HEK293 (cell line): ENCODE data around the gene SKAP1.
A peak's percentile ranks its signal among the peaks of the same experiment; 100 is the strongest.

Experiments
- CTCF ChIA-PET: fragments of 350-600 bp; formaldehyde crosslinking; extraction: SDS; loops from one replicate; lab custom pipeline; 2021; ENCODE audit warnings: antibody characterized with exemption; lab: Yijun Ruan, JAX
- POLR2A ChIA-PET: fragments of 300-600 bp; formaldehyde crosslinking; extraction: SDS; loops from one replicate; lab custom pipeline; 2020; ENCODE audit warnings: antibody characterized with exemption, inconsistent platforms; lab: Yijun Ruan, JAX
- H3K27ac ChIP-seq: fragments of 200-500 bp; sonication (Bioruptor generic); 2 replicates; pipeline ENCODE4 v1.5.1; 2014; ENCODE audit warnings: low read depth, low read length, control low read depth, inconsistent platforms; ENCODE audit errors: extremely low read depth
- H3K36me3 ChIP-seq, 2 experiments: fragments of 200-500 bp in 1 of 2; sonication (Bioruptor generic) in 1 of 2; 1 replicate in 1 of 2; 2 replicates in 1 of 2; pipeline ENCODE4 v1.5.1; 2014 to 2017; ENCODE audit warnings: inconsistent platforms in 2 of 2, low read length in 2 of 2; ENCODE audit not compliant: control insufficient read depth in 2 of 2, insufficient read depth in 1 of 2
- H3K4me1 ChIP-seq: fragments of 200-500 bp; sonication (Bioruptor generic); 2 replicates; pipeline ENCODE4 v1.5.1; 2014; ENCODE audit warnings: mild to moderate bottlenecking, low read length, inconsistent platforms; ENCODE audit not compliant: control insufficient read depth, insufficient read depth
- H3K4me3 ChIP-seq: 2 replicates; pipeline ENCODE4 v1.5.1; 2011; ENCODE audit warnings: low read depth, mild to moderate bottlenecking, control low read depth, low read length, moderate library complexity
- H3K9me3 ChIP-seq: fragments of 200-500 bp; sonication (Bioruptor generic); 2 replicates; pipeline ENCODE4 v1.5.1; 2014; ENCODE audit warnings: low read depth, low read length, inconsistent platforms; ENCODE audit not compliant: control insufficient read depth, insufficient read depth
- AEBP2 ChIP-seq: fragments of 450-650 bp; formaldehyde crosslinking; IDR thresholded peaks from 2 replicates; pipeline ENCODE4 v1.5.1; 2016; ENCODE audit warnings: missing biosample characterization, missing genetic modification characterization, borderline replicate concordance
- CTCF ChIP-seq: fragments of 450-650 bp; formaldehyde crosslinking; IDR thresholded peaks from 2 replicates; pipeline ENCODE4 v1.5.1; 2016; ENCODE audit warnings: missing biosample characterization, missing genetic modification characterization
- FEZF1 ChIP-seq: fragments of 450-650 bp; formaldehyde crosslinking; IDR thresholded peaks from 2 replicates; pipeline ENCODE4 v1.5.1; 2016; ENCODE audit warnings: missing biosample characterization, missing genetic modification characterization
- HOXA7 ChIP-seq: sonication (generic); formaldehyde crosslinking; IDR thresholded peaks from 2 replicates; pipeline ENCODE4 v1.8.1; 2022; ENCODE audit warnings: missing genetic modification reagents, borderline replicate concordance
- IKZF3 ChIP-seq: fragments of 450-650 bp; IDR thresholded peaks from 2 replicates; pipeline ENCODE4 v1.5.0; 2018; ENCODE audit warnings: missing biosample characterization, mild to moderate bottlenecking, missing genetic modification characterization, moderate library complexity
- MZF1 ChIP-seq: fragments of 450-650 bp; formaldehyde crosslinking; IDR thresholded peaks from 2 replicates; pipeline ENCODE4 v1.5.1; 2017; ENCODE audit warnings: missing biosample characterization, missing genetic modification characterization, borderline replicate concordance
- PRDM1 ChIP-seq: fragments of 450-650 bp; formaldehyde crosslinking; IDR thresholded peaks from 2 replicates; pipeline ENCODE4; 2016; ENCODE audit warnings: missing biosample characterization, missing genetic modification characterization
- PRDM10 ChIP-seq: fragments of 450-650 bp; formaldehyde crosslinking; IDR thresholded peaks from 2 replicates; pipeline ENCODE4 v1.5.1; 2016; ENCODE audit warnings: missing biosample characterization, missing genetic modification characterization
- SCRT1 ChIP-seq: fragments of 450-650 bp; formaldehyde crosslinking; IDR thresholded peaks from 2 replicates; pipeline ENCODE4 v1.5.1; 2016; ENCODE audit warnings: missing biosample characterization, missing genetic modification characterization, borderline replicate concordance
- SP7 ChIP-seq: fragments of 450-650 bp; formaldehyde crosslinking; IDR thresholded peaks from 2 replicates; pipeline ENCODE4 v1.5.1; 2016; ENCODE audit warnings: missing biosample characterization, missing genetic modification characterization
- TRIM28 ChIP-seq: IDR thresholded peaks from 2 replicates; pipeline ENCODE4 v1.6.1; 2011; ENCODE audit warnings: low read length, control low read depth, borderline replicate concordance
- WT1 ChIP-seq: fragments of 450-650 bp; formaldehyde crosslinking; IDR thresholded peaks from 2 replicates; pipeline ENCODE4 v1.5.1; 2016; ENCODE audit warnings: missing biosample characterization, missing genetic modification characterization
- ZBTB6 ChIP-seq: fragments of 450-650 bp; formaldehyde crosslinking; IDR thresholded peaks from 2 replicates; pipeline ENCODE4 v1.5.1; 2017; ENCODE audit warnings: missing biosample characterization, missing genetic modification characterization
- ZBTB8A ChIP-seq: fragments of 450-650 bp; formaldehyde crosslinking; IDR thresholded peaks from 2 replicates; pipeline ENCODE4 v1.5.1; 2016; ENCODE audit warnings: missing biosample characterization, missing genetic modification characterization
- ZFHX2 ChIP-seq: fragments of 450-650 bp; formaldehyde crosslinking; conservative IDR thresholded peaks from 2 replicates; pipeline ENCODE4 v1.5.1; 2016; ENCODE audit warnings: missing biosample characterization, missing genetic modification characterization
- ZFP3 ChIP-seq: fragments of 450-650 bp; formaldehyde crosslinking; IDR thresholded peaks from 2 replicates; pipeline ENCODE4 v1.5.1; 2016; ENCODE audit warnings: low read depth, missing biosample characterization, missing genetic modification characterization
- ZNF214 ChIP-seq: fragments of 450-650 bp; formaldehyde crosslinking; IDR thresholded peaks from 2 replicates; pipeline ENCODE4 v1.5.1; 2017; ENCODE audit warnings: missing biosample characterization, mild to moderate bottlenecking, missing genetic modification characterization, borderline replicate concordance
- ZNF23 ChIP-seq: fragments of 450-650 bp; formaldehyde crosslinking; IDR thresholded peaks from 2 replicates; pipeline ENCODE4 v1.5.1; 2016; ENCODE audit warnings: missing biosample characterization, missing genetic modification characterization, borderline replicate concordance
- ZNF366 ChIP-seq: fragments of 450-650 bp; formaldehyde crosslinking; conservative IDR thresholded peaks from 2 replicates; pipeline ENCODE4 v1.5.1; 2016; ENCODE audit warnings: missing biosample characterization, missing genetic modification characterization
- ZNF473 ChIP-seq: fragments of 450-650 bp; formaldehyde crosslinking; IDR thresholded peaks from 2 replicates; pipeline ENCODE4 v1.5.1; 2017; ENCODE audit warnings: missing biosample characterization, missing genetic modification characterization
- ZNF513 ChIP-seq: fragments of 450-650 bp; IDR thresholded peaks from 2 replicates; pipeline ENCODE4 v1.5.1; 2018; ENCODE audit warnings: missing biosample characterization, missing genetic modification characterization
- ZNF624 ChIP-seq: fragments of 450-650 bp; formaldehyde crosslinking; IDR thresholded peaks from 2 replicates; pipeline ENCODE4 v1.5.1; 2017; ENCODE audit warnings: missing biosample characterization, missing genetic modification characterization
- ZNF658 ChIP-seq: fragments of 450-650 bp; formaldehyde crosslinking; IDR thresholded peaks from 2 replicates; pipeline ENCODE4; 2016; ENCODE audit warnings: missing biosample characterization, missing genetic modification characterization

The SKAP1 gene

GRCh38 chr17:48471817-48472410, 41.9 kb upstream of the SKAP1 start:
- TF ChIP-seq ZBTB6: peak; percentile 55; the same call in 1 of the 2 replicates
- peak; percentile 94; the same call in 1 of the 2 replicates for TF ChIP-seq SCRT1 (tag by site-specific recombination)
- peak; percentile 14; the same call in 1 of the 2 replicates for TF ChIP-seq PRDM10 (tag by site-specific recombination)
- TF ChIP-seq SP7 (tag by site-specific recombination): peak; percentile 98
- TF ChIP-seq MZF1 (tag by site-specific recombination): no peak
- no peak for TF ChIP-seq ZFP3 (tag by site-specific recombination)
- no peak for TF ChIP-seq ZNF214 (tag by site-specific recombination)
- H3K4me3 ChIP-seq: no peak overlapping the region
- H3K36me3 ChIP-seq: no peaks in the 10 kb centered on the region
- ChIA-PET CTCF (interaction anchor here (0.6 to 2.6 kb wide), 9 partner anchors 9 to 411 kb away, joined by 3 to 29 read pairs (median 4); no protein-coding TSS in a partner anchor), POLR2A (interaction anchor here (0.7 to 2.4 kb wide), 4 partner anchors 11 to 75 kb away, joined by 3 to 9 read pairs (median 4); no protein-coding TSS in a partner anchor)
- no peaks in the 10 kb centered on the region for H3K9me3 ChIP-seq
- H3K27ac ChIP-seq: no peak overlapping the region; the same call in 1 of the 2 replicates
- peaks cover 15% of the 10 kb centered on the region for H3K4me1 ChIP-seq

- CTCF ChIA-PET: interaction anchor here (0.7 to 2.6 kb wide), 9 partner anchors 10 to 389 kb away, joined by 3 to 29 read pairs (median 7); no protein-coding TSS in a partner anchor
- Histone ChIP-seq H3K4me1 (peaks cover 15% of the 10 kb centered on the region), H3K4me3 (no peak overlapping the region), H3K9me3 (no peaks in the 10 kb centered on the region), H3K27ac (no peak overlapping the region), H3K36me3 (no peaks in the 10 kb centered on the region)
- POLR2A ChIA-PET: interaction anchor here (0.7 kb wide), 1 partner anchor 73 kb away, joined by 3 read pairs; no protein-coding TSS in a partner anchor
- TF ChIP-seq ZNF513 (no peak), AEBP2 (tag by site-specific recombination) (no peak), ZNF658 (tag by site-specific recombination) (no peak), FEZF1 (tag by site-specific recombination) (peak; percentile 10; the same call in 1 of the 2 replicates), CTCF (tag by site-specific recombination) (peak; percentile 18; the same call in 1 of the 2 replicates), ZBTB8A (tag by site-specific recombination) (peak; percentile 60; the same call in 1 of the 2 replicates), IKZF3 (tag by site-specific recombination) (0 out of 2 replicates have a peak, but pooled peaks have one; percentile 7), ZNF23 (tag by site-specific recombination) (no peak), ZNF473 (tag by site-specific recombination) (no peak), PRDM1 (peak; percentile 63), TRIM28 (0 out of 2 replicates have a peak, but pooled peaks have one; percentile 14), HOXA7 (no peak), ZNF366 (tag by site-specific recombination) (peak; percentile 38; the same call in 1 of the 2 replicates), WT1 (peak; percentile 48; the same call in 1 of the 2 replicates), ZNF624 (tag by site-specific recombination) (no peak), ZFHX2 (tag by site-specific recombination) (no peak), SP7 (tag by site-specific recombination) (peak; percentile 45; the same call in 1 of the 2 replicates)
Measured at GRCh38 chr17:48470388-48471034, 40.5 kb upstream of the SKAP1 start.
